Neural progenitor cell (in vitro differentiated cells): ENCODE data around the gene MVK. TPM values are rescaled to one million over a fixed set of nuclear protein-coding genes. Genes with fewer than 3 reads are reported as not detected.

Source experiments
- DNase-seq: peaks from one replicate; pipeline ENCODE4 v3.0.0-alpha.2; 2016; ENCODE audit warnings: low spot score
- H2AFZ ChIP-seq: fragments of 200-600 bp; sonication (generic); replicated peaks from 2 replicates; pipeline ENCODE4 v1.6.1; 2016; ENCODE audit warnings: antibody characterized with exemption
- H3F3A ChIP-seq: fragments of 200-600 bp; sonication (generic); 2 replicates; pipeline ENCODE4 v1.6.1; 2016; ENCODE audit warnings: antibody characterized with exemption, low read depth
- H3K27ac ChIP-seq: fragments of 200-600 bp; sonication (generic); 2 replicates; pipeline ENCODE4 v1.5.1; 2016; ENCODE audit warnings: mild to moderate bottlenecking
- H3K27me3 ChIP-seq: fragments of 200-600 bp; sonication (generic); 2 replicates; pipeline ENCODE4 v1.6.1; 2016; ENCODE audit warnings: mild to moderate bottlenecking, moderate library complexity
- H3K36me3 ChIP-seq: fragments of 200-600 bp; sonication (generic); 2 replicates; pipeline ENCODE4 v1.5.1; 2016
- H3K4me1 ChIP-seq: fragments of 200-600 bp; sonication (generic); 2 replicates; pipeline ENCODE4 v1.6.1; 2016; ENCODE audit warnings: mixed run types
- H3K4me2 ChIP-seq: fragments of 200-600 bp; sonication (generic); 2 replicates; pipeline ENCODE4 v1.6.1; 2016
- H3K4me3 ChIP-seq: fragments of 200-600 bp; sonication (generic); 2 replicates; pipeline ENCODE4 v1.5.1; 2016
- H3K79me2 ChIP-seq: fragments of 200-600 bp; sonication (generic); 2 replicates; pipeline ENCODE4 v1.6.1; 2016; ENCODE audit warnings: low read depth
- H3K9ac ChIP-seq: fragments of 200-600 bp; sonication (generic); 2 replicates; pipeline ENCODE4 v1.6.1; 2016
- H3K9me3 ChIP-seq: fragments of 200-600 bp; sonication (generic); 2 replicates; pipeline ENCODE4 v1.5.1; 2016; ENCODE audit warnings: low read depth
- H4K20me1 ChIP-seq: fragments of 200-600 bp; sonication (generic); 2 replicates; pipeline ENCODE4 v1.6.1; 2016; ENCODE audit warnings: low read depth
- H3K27ac Mint-ChIP-seq: 3 replicates; pipeline ENCODE4 v1.8.0; 2021; ENCODE audit warnings: mixed read lengths
- H3K27me3 Mint-ChIP-seq: 2 replicates; pipeline ENCODE4 v1.8.0; 2022; ENCODE audit warnings: low read depth, mild to moderate bottlenecking, inconsistent platforms, moderate library complexity, mixed read lengths; ENCODE audit not compliant: insufficient read depth
- H3K36me3 Mint-ChIP-seq: 3 replicates; pipeline ENCODE4 v1.8.0; 2021; ENCODE audit warnings: mixed read lengths
- H3K4me1 Mint-ChIP-seq: 3 replicates; pipeline ENCODE4 v1.8.0; 2021; ENCODE audit warnings: mixed read lengths
- H3K4me3 Mint-ChIP-seq: 3 replicates; pipeline ENCODE4 v1.8.0; 2021; ENCODE audit warnings: mild to moderate bottlenecking, moderate library complexity, mixed read lengths
- H3K9me3 Mint-ChIP-seq: 3 replicates; pipeline ENCODE4 v1.8.0; 2020; ENCODE audit warnings: mixed read lengths
- CTCF ChIP-seq: fragments of 200-600 bp; sonication (generic); IDR thresholded peaks from 2 replicates; pipeline ENCODE4 v1.5.1; 2017; ENCODE audit warnings: antibody characterized with exemption, mild to moderate bottlenecking
- EZH2 ChIP-seq: fragments of 200-600 bp; sonication (generic); IDR thresholded peaks from 2 replicates; pipeline ENCODE4 v1.6.1; 2017; ENCODE audit warnings: antibody characterized with exemption, mild to moderate bottlenecking, moderate library complexity
- EZH2phosphoT487 ChIP-seq: fragments of 200-600 bp; sonication (generic); IDR thresholded peaks from 2 replicates; pipeline ENCODE4 v1.6.1; 2017; ENCODE audit warnings: antibody characterized with exemption
- total RNA-seq: library from RNA; depleted of rRNA; stranded (reverse); fragments of >200 nt; gene quantifications from 2 replicates; pipeline ENCODE4 v1.2.3, GENCODE V29; 2015; ENCODE audit warnings: low replicate concordance

MVK gene
- total RNA-seq, 1 donor from 2014 or later: 8.3 TPM

- H2AFZ ChIP-seq: no peak overlapping the region
- peak overlapping the region; percentile 75 for H3K4me2 ChIP-seq
- peaks cover 5% of the 10 kb centered on the region for H3K27me3 Mint-ChIP-seq
- peaks cover 21% of the 10 kb centered on the region for H3K36me3 Mint-ChIP-seq
- peaks cover 28% of the 10 kb centered on the region for H3K4me1 Mint-ChIP-seq
- H3K9me3 Mint-ChIP-seq: no peaks in the 10 kb centered on the region
- no peaks in the 10 kb centered on the region for H3K27me3 ChIP-seq
- H3K4me3 Mint-ChIP-seq: peak overlapping the region; percentile 95
- no peak for DNase-seq
- no peaks in the 10 kb centered on the region for H3K9me3 ChIP-seq
- peaks cover 15% of the 10 kb centered on the region for H3K4me1 ChIP-seq
- peak overlapping the region; percentile 57 for H3K4me3 ChIP-seq
- H4K20me1 ChIP-seq: peaks cover 5% of the 10 kb centered on the region
- no peak overlapping the region for H3K9ac ChIP-seq
- H3K79me2 ChIP-seq: peaks cover 25% of the 10 kb centered on the region
- H3F3A ChIP-seq: no peaks in the 10 kb centered on the region
- no peak overlapping the region for H3K27ac ChIP-seq
- H3K27ac Mint-ChIP-seq: peak overlapping the region; percentile 14
- no peaks in the 10 kb centered on the region for H3K36me3 ChIP-seq
- TF ChIP-seq CTCF (no peak), EZH2 (no peak), EZH2phosphoT487 (no peak)
These were observed 1.1 kb upstream of the MVK start for GRCh38 chr12:109572506-109572845.

GRCh38 chr12:109573914-109574244, 285 bp downstream of the MVK start:
- Histone ChIP-seq H3K4me2 (peak overlapping the region; percentile 92), H3K36me3 (no peaks in the 10 kb centered on the region), H3K4me1 (peaks cover 15% of the 10 kb centered on the region), H3K9me3 (no peaks in the 10 kb centered on the region), H4K20me1 (peaks cover 5% of the 10 kb centered on the region), H3K4me3 (peak overlapping the region; percentile 77), H3K27ac (no peak overlapping the region), H3K9ac (peak overlapping the region; percentile 52), H3F3A (no peaks in the 10 kb centered on the region), H2AFZ (peak overlapping the region; percentile 89), H3K27me3 (no peaks in the 10 kb centered on the region), H3K79me2 (peaks cover 25% of the 10 kb centered on the region)
- Mint-ChIP-seq H3K27ac (no peak overlapping the region), H3K27me3 (peaks cover 3% of the 10 kb centered on the region), H3K36me3 (peaks cover 20% of the 10 kb centered on the region), H3K4me1 (peaks cover 28% of the 10 kb centered on the region), H3K9me3 (no peaks in the 10 kb centered on the region), H3K4me3 (peak overlapping the region; percentile 95)
- no peak for DNase-seq
- TF ChIP-seq EZH2phosphoT487: no peak

- no peaks in the 10 kb centered on the region for H3K9me3 Mint-ChIP-seq
- no peak overlapping the region for H3K27ac ChIP-seq
- peaks cover 23% of the 10 kb centered on the region for H3K36me3 Mint-ChIP-seq
- no peak overlapping the region for H3K9ac ChIP-seq
- H3K79me2 ChIP-seq: peaks cover 25% of the 10 kb centered on the region
- no peak overlapping the region for H3K4me2 ChIP-seq
- DNase-seq: no peak
- no peak for TF ChIP-seq CTCF
- no peak for TF ChIP-seq EZH2
- TF ChIP-seq EZH2phosphoT487: no peak
- H3K4me1 ChIP-seq: peaks cover 15% of the 10 kb centered on the region
- H3K27me3 Mint-ChIP-seq: peaks cover 3% of the 10 kb centered on the region
- peaks cover 5% of the 10 kb centered on the region for H4K20me1 ChIP-seq
- H3K4me1 Mint-ChIP-seq: peaks cover 28% of the 10 kb centered on the region
- no peak overlapping the region for H3K4me3 ChIP-seq
- no peak overlapping the region for H2AFZ ChIP-seq
- no peaks in the 10 kb centered on the region for H3K36me3 ChIP-seq
- no peaks in the 10 kb centered on the region for H3F3A ChIP-seq
- H3K9me3 ChIP-seq: no peaks in the 10 kb centered on the region
- peak overlapping the region; percentile 52 for H3K4me3 Mint-ChIP-seq
- H3K27ac Mint-ChIP-seq: no peak overlapping the region
- H3K27me3 ChIP-seq: no peaks in the 10 kb centered on the region
These were observed 2.1 kb downstream of the MVK start for GRCh38 chr12:109575683-109576082.

- no peak for DNase-seq
- H3K9me3 ChIP-seq: no peaks in the 10 kb centered on the region
- no peaks in the 10 kb centered on the region for H3K36me3 ChIP-seq
- no peak overlapping the region for H3K4me3 Mint-ChIP-seq
- no peak overlapping the region for H3K9ac ChIP-seq
- no peak overlapping the region for H3K4me3 ChIP-seq
- H3F3A ChIP-seq: no peaks in the 10 kb centered on the region
- H3K4me2 ChIP-seq: no peak overlapping the region
- no peaks in the 10 kb centered on the region for H3K27me3 ChIP-seq
- TF ChIP-seq EZH2: no peak
- TF ChIP-seq CTCF: no peak
- TF ChIP-seq EZH2phosphoT487: no peak
- H2AFZ ChIP-seq: no peak overlapping the region
- no peak overlapping the region for H3K27ac Mint-ChIP-seq
- H3K9me3 Mint-ChIP-seq: no peaks in the 10 kb centered on the region
- H3K27ac ChIP-seq: no peak overlapping the region
- H3K79me2 ChIP-seq: peaks cover 25% of the 10 kb centered on the region
- H3K4me1 Mint-ChIP-seq: peaks cover 23% of the 10 kb centered on the region
- peaks cover 19% of the 10 kb centered on the region for H3K36me3 Mint-ChIP-seq
- H3K27me3 Mint-ChIP-seq: peaks cover 3% of the 10 kb centered on the region
- H3K4me1 ChIP-seq: peaks cover 15% of the 10 kb centered on the region
- H4K20me1 ChIP-seq: peaks cover 5% of the 10 kb centered on the region
These were observed 3.7 kb downstream of the MVK start for GRCh38 chr12:109577311-109577710.
